ENCODE results near the gene APBB3. TPM values are rescaled to one million over a fixed set of nuclear protein-coding genes. Genes with fewer than 3 reads are reported as not detected.

Gene APBB3
- total RNA-seq, 1 experiment from 2014 or later: 22.7 TPM

DNA sequence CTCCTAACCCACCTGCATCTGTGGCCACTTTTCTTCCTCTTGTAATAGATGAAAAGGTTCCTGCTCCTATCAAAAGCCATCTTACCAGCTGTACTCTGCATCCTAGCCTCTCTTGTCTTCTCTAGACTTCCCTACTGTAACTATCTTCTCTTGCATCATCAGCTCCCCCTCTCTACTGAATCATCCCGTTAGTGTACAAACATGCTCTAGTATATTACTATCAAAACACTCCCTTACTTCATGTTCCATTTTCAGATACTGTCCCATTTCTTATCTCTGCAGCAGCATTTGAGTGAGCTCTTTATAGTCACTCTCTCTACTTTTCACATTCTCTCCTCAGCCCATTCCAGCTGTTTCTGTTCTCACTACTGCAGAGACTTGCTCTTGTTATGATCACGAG lies 9.9 kb downstream of the APBB3 start:
- POLR2A ChIA-PET: interaction anchor here (1.0 to 4.3 kb wide), 5 partner anchors 10 to 136 kb away, joined by 3 to 89 read pairs (median 10); partner anchors contain the start of genes APBB3, HARS1, HARS2 and IK
- no TSS peak for BruUV-seq (replicated peaks)
- TF ChIP-seq, protein P1, sequence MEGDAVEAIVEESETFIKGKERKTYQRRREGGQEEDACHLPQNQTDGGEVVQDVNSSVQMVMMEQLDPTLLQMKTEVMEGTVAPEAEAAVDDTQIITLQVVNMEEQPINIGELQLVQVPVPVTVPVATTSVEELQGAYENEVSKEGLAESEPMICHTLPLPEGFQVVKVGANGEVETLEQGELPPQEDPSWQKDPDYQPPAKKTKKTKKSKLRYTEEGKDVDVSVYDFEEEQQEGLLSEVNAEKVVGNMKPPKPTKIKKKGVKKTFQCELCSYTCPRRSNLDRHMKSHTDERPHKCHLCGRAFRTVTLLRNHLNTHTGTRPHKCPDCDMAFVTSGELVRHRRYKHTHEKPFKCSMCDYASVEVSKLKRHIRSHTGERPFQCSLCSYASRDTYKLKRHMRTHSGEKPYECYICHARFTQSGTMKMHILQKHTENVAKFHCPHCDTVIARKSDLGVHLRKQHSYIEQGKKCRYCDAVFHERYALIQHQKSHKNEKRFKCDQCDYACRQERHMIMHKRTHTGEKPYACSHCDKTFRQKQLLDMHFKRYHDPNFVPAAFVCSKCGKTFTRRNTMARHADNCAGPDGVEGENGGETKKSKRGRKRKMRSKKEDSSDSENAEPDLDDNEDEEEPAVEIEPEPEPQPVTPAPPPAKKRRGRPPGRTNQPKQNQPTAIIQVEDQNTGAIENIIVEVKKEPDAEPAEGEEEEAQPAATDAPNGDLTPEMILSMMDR (IDR thresholded peaks at IDR 0.05; ENCODE audit: unreplicated experiment): no peak
- Mint-ChIP-seq H3K27me3 (ENCODE audit: insufficient read depth, unreplicated experiment) (no peaks in the 10 kb centered on the region), H3K9me3 (ENCODE audit: unreplicated experiment) (no peaks in the 10 kb centered on the region), H3K4me1 (ENCODE audit: insufficient read depth, unreplicated experiment) (peaks cover 38% of the 10 kb centered on the region), H3K36me3 (ENCODE audit: insufficient read depth, unreplicated experiment) (peaks cover 62% of the 10 kb centered on the region), H3K4me3 (ENCODE audit: unreplicated experiment) (no peak overlapping the region), H3K27ac (ENCODE audit: low read depth, unreplicated experiment) (peak overlapping the region; percentile 0)
- CTCF ChIA-PET: interaction anchor here (1.0 kb wide), 1 partner anchor 25 kb away, joined by 6 read pairs; no protein-coding TSS in a partner anchor
- DNase-seq (ENCODE audit: unreplicated experiment): peak; percentile 69
- intact Hi-C loops (cut with micrococcal nuclease): loop anchor here (1.0 kb wide), 1 partner anchor 181 kb away; no protein-coding TSS in a partner anchor

DNA sequence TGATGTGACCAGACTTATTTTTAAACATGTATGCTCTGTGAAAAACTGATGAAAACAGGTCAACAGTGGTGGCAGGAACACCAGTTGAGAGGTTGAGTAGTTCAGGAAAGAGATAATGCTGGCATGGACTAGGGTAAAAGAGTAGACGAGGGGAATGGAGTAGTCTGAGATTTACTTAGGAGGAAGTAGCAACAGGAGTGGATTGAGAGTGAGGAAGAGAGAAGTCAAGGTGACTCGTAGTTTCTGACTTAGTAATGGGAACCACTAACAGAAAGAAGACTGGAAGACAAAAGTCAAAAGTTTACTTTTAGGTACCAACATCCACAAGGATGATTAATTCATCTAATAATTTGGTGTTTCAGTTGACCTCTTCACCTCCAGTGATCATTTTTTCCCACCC lies 10.7 kb downstream of the APBB3 start:
- Mint-ChIP-seq H3K4me3 (ENCODE audit: unreplicated experiment) (no peak overlapping the region), H3K36me3 (ENCODE audit: insufficient read depth, unreplicated experiment) (peaks cover 68% of the 10 kb centered on the region), H3K27ac (ENCODE audit: low read depth, unreplicated experiment) (peak overlapping the region; percentile 0), H3K9me3 (ENCODE audit: unreplicated experiment) (no peaks in the 10 kb centered on the region), H3K4me1 (ENCODE audit: insufficient read depth, unreplicated experiment) (peaks cover 45% of the 10 kb centered on the region), H3K27me3 (ENCODE audit: insufficient read depth, unreplicated experiment) (no peaks in the 10 kb centered on the region)
- no peak for DNase-seq (ENCODE audit: unreplicated experiment)
- CTCF ChIA-PET: interaction anchor here (0.7 to 1.6 kb wide), 5 partner anchors 11 to 1980 kb away, joined by 3 to 7 read pairs (median 5); partner anchors contain the start of genes IK, NDUFA2, SLC35A4 and TMCO6
- intact Hi-C loops (cut with micrococcal nuclease): loop anchor here (1.0 kb wide), 1 partner anchor 180 kb away; no protein-coding TSS in a partner anchor
- POLR2A ChIA-PET: interaction anchor here (1.8 to 3.4 kb wide), 3 partner anchors 10 to 137 kb away, joined by 6 to 23 read pairs (median 18); partner anchors contain the start of genes APBB3, HARS1, HARS2 and IK
- no TSS peak for BruUV-seq (replicated peaks)
- TF ChIP-seq, protein P1 (IDR thresholded peaks at IDR 0.05; ENCODE audit: unreplicated experiment): no peak

DNA sequence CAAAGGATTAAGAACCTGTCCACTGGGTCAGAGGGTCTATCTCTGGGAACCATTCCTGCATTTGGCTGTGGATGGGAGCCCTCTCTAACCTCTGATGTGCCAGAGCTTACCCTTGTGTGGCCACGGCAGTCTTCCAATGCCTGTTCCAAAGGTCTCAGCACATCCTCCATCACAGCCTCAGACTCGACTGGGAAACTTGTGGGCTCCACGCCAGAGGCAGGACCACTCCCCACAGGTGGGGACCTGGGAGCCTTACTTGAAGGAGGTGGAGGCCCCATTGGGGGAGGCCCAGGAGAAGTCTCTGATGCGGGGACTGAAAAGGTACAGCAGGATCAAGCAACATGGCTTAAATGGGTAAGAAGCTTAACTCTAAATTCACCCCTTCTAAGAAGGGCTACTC lies 12.5 kb downstream of the APBB3 start:
- Mint-ChIP-seq H3K4me1 (ENCODE audit: insufficient read depth, unreplicated experiment) (peaks cover 50% of the 10 kb centered on the region), H3K27me3 (ENCODE audit: insufficient read depth, unreplicated experiment) (no peaks in the 10 kb centered on the region), H3K9me3 (ENCODE audit: unreplicated experiment) (no peaks in the 10 kb centered on the region), H3K27ac (ENCODE audit: low read depth, unreplicated experiment) (no peak overlapping the region), H3K36me3 (ENCODE audit: insufficient read depth, unreplicated experiment) (peaks cover 63% of the 10 kb centered on the region), H3K4me3 (ENCODE audit: unreplicated experiment) (no peak overlapping the region)
- ChIA-PET POLR2A (interaction anchor here (0.6 to 3.4 kb wide), 5 partner anchors 12 to 175 kb away, joined by 4 to 23 read pairs (median 5); partner anchors contain the start of genes APBB3, HARS1, HARS2 and IK), CTCF (interaction anchor here (0.7 to 1.4 kb wide), 4 partner anchors 73 to 199 kb away, joined by 3 to 4 read pairs (median 3); no protein-coding TSS in a partner anchor)
- no peak for DNase-seq (ENCODE audit: unreplicated experiment)
- no TSS peak for BruUV-seq (replicated peaks)
- intact Hi-C loops (cut with micrococcal nuclease): no loop called here
- TF ChIP-seq, protein P1 (IDR thresholded peaks at IDR 0.05; ENCODE audit: unreplicated experiment): no peak

DNA sequence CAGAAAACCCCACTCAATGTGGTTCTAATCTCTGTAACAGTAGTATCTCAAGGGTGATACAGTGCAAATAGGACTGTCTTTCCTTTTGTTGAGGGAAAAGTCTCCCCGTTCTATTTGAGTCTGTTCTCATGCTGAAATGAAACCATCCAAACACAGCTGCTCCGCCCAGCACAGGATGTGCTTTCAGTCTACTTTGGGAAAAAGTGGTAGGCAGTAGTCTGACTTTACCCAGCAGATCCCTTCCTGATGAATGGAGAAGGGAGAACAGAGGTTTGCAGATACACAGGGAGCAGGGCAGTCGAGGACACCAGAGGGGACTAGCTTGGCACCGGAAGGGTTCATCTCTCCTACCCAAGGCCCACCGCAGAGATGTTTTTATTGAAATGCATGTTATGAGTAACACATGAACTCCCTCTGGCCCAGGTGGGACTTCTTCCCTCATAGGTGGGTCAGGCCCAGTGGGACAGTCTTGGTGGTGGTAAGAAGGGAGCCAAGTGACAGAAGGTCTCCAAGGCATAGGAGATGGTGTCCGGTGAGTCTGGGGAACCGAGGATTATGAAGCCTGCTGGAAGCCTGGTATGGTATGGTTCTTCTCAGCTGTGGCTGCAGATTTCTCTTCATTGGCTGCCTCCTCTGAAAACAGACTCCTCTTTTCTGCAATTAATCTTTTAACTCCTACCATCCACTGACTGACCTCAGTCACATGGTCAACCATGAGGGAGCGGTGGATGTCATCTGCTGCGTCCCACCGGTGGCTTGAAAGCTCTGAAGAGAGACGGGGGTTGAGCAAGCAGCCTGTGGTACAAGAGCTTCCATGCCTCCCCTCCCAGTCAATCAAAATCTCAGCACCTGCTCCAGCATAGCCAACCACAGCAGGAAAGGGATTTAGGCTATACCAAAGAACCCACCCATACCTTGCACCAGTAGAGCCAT lies 14.0 kb downstream of the APBB3 start:
- CTCF ChIA-PET: interaction anchor here (0.7 to 1.4 kb wide), 2 partner anchors 88 kb away, joined by 4 to 6 read pairs; no protein-coding TSS in a partner anchor
- no peak for DNase-seq (ENCODE audit: unreplicated experiment)
- no peak overlapping the region for H3K4me3 Mint-ChIP-seq (ENCODE audit: unreplicated experiment)
- BruUV-seq (replicated peaks): TSS peak; percentile 49
- H3K36me3 Mint-ChIP-seq (ENCODE audit: insufficient read depth, unreplicated experiment): peaks cover 72% of the 10 kb centered on the region
- POLR2A ChIA-PET: interaction anchor here (0.6 to 6.1 kb wide), 10 partner anchors 10 to 170 kb away, joined by 3 to 188 read pairs (median 4); partner anchors contain the start of genes APBB3, HARS1, HARS2 and IK
- no peak overlapping the region for H3K27ac Mint-ChIP-seq (ENCODE audit: low read depth, unreplicated experiment)
- TF ChIP-seq, protein P1 (IDR thresholded peaks at IDR 0.05; ENCODE audit: unreplicated experiment): no peak
- no peaks in the 10 kb centered on the region for H3K27me3 Mint-ChIP-seq (ENCODE audit: insufficient read depth, unreplicated experiment)
- peaks cover 46% of the 10 kb centered on the region for H3K4me1 Mint-ChIP-seq (ENCODE audit: insufficient read depth, unreplicated experiment)
- no peaks in the 10 kb centered on the region for H3K9me3 Mint-ChIP-seq (ENCODE audit: unreplicated experiment)
- intact Hi-C loops (cut with micrococcal nuclease): no loop called here
